ENCODE data around the gene ZNRD2.

ZNRD2 gene

GRCh38 chr11:65555693-65556231 is 14.5 kb upstream of the ZNRD2 start:
- no peak for DNase-seq

GRCh38 chr11:65556470-65557279 is 13.6 kb upstream of the ZNRD2 start:
- no peak for DNase-seq

- DNase-seq: peak in 1 of 5 experiments; percentile 37
Measured at GRCh38 chr11:65557280-65558001, 12.8 kb upstream of the ZNRD2 start.

- DNase-seq: peak in 2 of 5 experiments; percentile 26 to 54
Measured at GRCh38 chr11:65558002-65558929, 12.0 kb upstream of the ZNRD2 start, which contains the start of gene LTBP3. LTBP3 (minus strand) TSS chr11:65558359; CDS start chr11:65557959, 400 bp downstream.

GRCh38 chr11:65558930-65559509 is 11.3 kb upstream of the ZNRD2 start:
- no peak for DNase-seq

GRCh38 chr11:65559535-65559934 is 10.7 kb upstream of the ZNRD2 start:
- no peak for DNase-seq

GRCh38 chr11:65559951-65560537 is 10.2 kb upstream of the ZNRD2 start:
- DNase-seq: no peak

GRCh38 chr11:65560555-65561418 is 9.5 kb upstream of the ZNRD2 start:
- DNase-seq: no peak

- DNase-seq: no peak
Measured at GRCh38 chr11:65562020-65562419, 8.3 kb upstream of the ZNRD2 start.

GRCh38 chr11:65562788-65563187 is 7.5 kb upstream of the ZNRD2 start:
- DNase-seq: no peak

- DNase-seq: no peak
Measured at GRCh38 chr11:65563601-65564000, 6.7 kb upstream of the ZNRD2 start.

- DNase-seq: peak in 1 of 5 experiments; percentile 57
Measured at GRCh38 chr11:65564879-65565559, 5.3 kb upstream of the ZNRD2 start.

- DNase-seq: peak in 2 of 5 experiments; percentile 66 to 76
Measured at GRCh38 chr11:65565624-65566453, 4.4 kb upstream of the ZNRD2 start.

GRCh38 chr11:65569164-65569972 is 909 bp upstream of the ZNRD2 start:
- DNase-seq: no peak

GRCh38 chr11:65571420-65571819 is 1.1 kb downstream of the ZNRD2 start:
- DNase-seq: no peak

GRCh38 chr11:65571940-65572339 is 1.7 kb downstream of the ZNRD2 start:
- peak in 1 of 5 experiments; percentile 50 for DNase-seq

- DNase-seq: peak; percentile 68 to 92 (median 84)
Measured at GRCh38 chr11:65572356-65573051, 2.2 kb downstream of the ZNRD2 start, which contains the start of gene FAM89B. FAM89B (plus strand) TSS chr11:65572538; CDS start chr11:65572670, 132 bp downstream.

Data from T-helper 2 cell (primary cell).